Right renal pelvis (tissue), 4 donors: ENCODE measurements around the gene ACAP3. TPM values are rescaled to one million over a fixed set of nuclear protein-coding genes. Genes with fewer than 3 reads are reported as not detected.

Experiments used
- DNase-seq, 4 donors: peaks; one replicate each; pipeline ENCODE4 v3.0.0-alpha.2; 2013; ENCODE audit warnings: low read depth in 4 of 4, low spot score in 3 of 4, missing footprints in 1 of 4
- polyA plus RNA-seq, 4 donors: library from polyadenylated mRNA; unstranded; fragments of 120-200 nt; gene quantifications; one replicate each; pipeline ENCODE4 v1.2.1, GENCODE V29; 2013; ENCODE audit not compliant: insufficient read length in 4 of 4

Gene ACAP3
- polyA plus RNA-seq, result 10 to 100 TPM; 21.7 to 38.7 (median 24.4) TPM

- DNase-seq, result peak; percentile 74 to 84 (median 80)
Observed at GRCh38 chr1:1307923-1308755, at the start of gene ACAP3, which contains the start of gene PUSL1. TSS of gene ACAP3 (minus strand) at chr1:1307930. CDS start at chr1:1307815, 115 bp downstream. TSS of gene PUSL1 (plus strand) at chr1:1308597. CDS start at chr1:1308644, 47 bp downstream.

- DNase-seq, result no peak
Observed at GRCh38 chr1:1356796-1357401, 49.2 kb upstream of the ACAP3 start.

GRCh38 chr1:1356166-1356795 lies 48.6 kb upstream of the ACAP3 start:
- no peak for DNase-seq

GRCh38 chr1:1355416-1355815 lies 47.7 kb upstream of the ACAP3 start:
- DNase-seq, result no peak

- DNase-seq, result no peak
Observed at GRCh38 chr1:1354271-1355247, 46.8 kb upstream of the ACAP3 start.

GRCh38 chr1:1353389-1354151 lies 45.8 kb upstream of the ACAP3 start:
- DNase-seq, result no peak

- no peak for DNase-seq
Observed at GRCh38 chr1:1352786-1353388, 45.2 kb upstream of the ACAP3 start.

GRCh38 chr1:1351511-1352427 lies 44.0 kb upstream of the ACAP3 start:
- no peak for DNase-seq

- peak in 1 of 4 donors; percentile 72 for DNase-seq
Observed at GRCh38 chr1:1349256-1350012, 41.7 kb upstream of the ACAP3 start, which contains the start of gene DVL1. TSS of gene DVL1 (minus strand) at chr1:1349418. CDS start at chr1:1349065, 353 bp downstream.

GRCh38 chr1:1348420-1349255 lies 40.9 kb upstream of the ACAP3 start:
- no peak for DNase-seq

- DNase-seq, result no peak
Observed at GRCh38 chr1:1347663-1348419, 40.1 kb upstream of the ACAP3 start.

GRCh38 chr1:1347026-1347595 lies 39.4 kb upstream of the ACAP3 start:
- DNase-seq, result no peak

GRCh38 chr1:1346501-1346890 lies 38.8 kb upstream of the ACAP3 start:
- no peak for DNase-seq

GRCh38 chr1:1345860-1346500 lies 38.2 kb upstream of the ACAP3 start:
- DNase-seq, result no peak

- DNase-seq, result no peak
Observed at GRCh38 chr1:1345384-1345783, 37.7 kb upstream of the ACAP3 start.
